ENCODE results near the gene TMEM123.

DNA sequence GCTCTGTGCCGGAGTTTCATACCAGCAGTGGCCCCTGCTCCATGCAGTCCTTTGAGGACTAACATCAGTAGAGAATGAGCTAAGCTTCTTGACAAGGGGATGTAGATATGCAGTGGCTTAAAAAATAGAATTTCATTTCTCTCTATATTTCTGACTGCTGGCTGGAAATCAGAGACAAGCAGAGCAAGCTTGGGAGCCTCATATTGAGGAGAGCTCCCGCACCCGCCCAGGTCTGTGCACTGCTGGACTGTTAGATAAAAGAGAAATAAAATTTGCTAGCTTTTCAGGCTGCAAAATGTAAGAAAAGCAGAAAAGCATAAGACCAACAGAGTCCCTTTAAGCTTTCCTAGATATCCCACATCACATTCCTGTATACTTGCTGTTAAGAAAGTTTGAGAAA is 46.6 kb upstream of the TMEM123 start:
- TF ChIP-seq ZNF12 (CRISPR knock-in tag; IDR thresholded peaks at IDR 0.05) (no peak), ZNF598 (CRISPR knock-in tag; IDR thresholded peaks at IDR 0.05; ENCODE audit: borderline replicate concordance) (no peak), FOXA3 (CRISPR knock-in tag; IDR thresholded peaks at IDR 0.05) (no peak), MXD4 (CRISPR knock-in tag; IDR thresholded peaks at IDR 0.05) (no peak), ZNF24 (IDR thresholded peaks at IDR 0.05) (no peak), EED (CRISPR knock-in tag; IDR thresholded peaks at IDR 0.05) (no peak)
- TF ChIP-seq, protein P1, sequence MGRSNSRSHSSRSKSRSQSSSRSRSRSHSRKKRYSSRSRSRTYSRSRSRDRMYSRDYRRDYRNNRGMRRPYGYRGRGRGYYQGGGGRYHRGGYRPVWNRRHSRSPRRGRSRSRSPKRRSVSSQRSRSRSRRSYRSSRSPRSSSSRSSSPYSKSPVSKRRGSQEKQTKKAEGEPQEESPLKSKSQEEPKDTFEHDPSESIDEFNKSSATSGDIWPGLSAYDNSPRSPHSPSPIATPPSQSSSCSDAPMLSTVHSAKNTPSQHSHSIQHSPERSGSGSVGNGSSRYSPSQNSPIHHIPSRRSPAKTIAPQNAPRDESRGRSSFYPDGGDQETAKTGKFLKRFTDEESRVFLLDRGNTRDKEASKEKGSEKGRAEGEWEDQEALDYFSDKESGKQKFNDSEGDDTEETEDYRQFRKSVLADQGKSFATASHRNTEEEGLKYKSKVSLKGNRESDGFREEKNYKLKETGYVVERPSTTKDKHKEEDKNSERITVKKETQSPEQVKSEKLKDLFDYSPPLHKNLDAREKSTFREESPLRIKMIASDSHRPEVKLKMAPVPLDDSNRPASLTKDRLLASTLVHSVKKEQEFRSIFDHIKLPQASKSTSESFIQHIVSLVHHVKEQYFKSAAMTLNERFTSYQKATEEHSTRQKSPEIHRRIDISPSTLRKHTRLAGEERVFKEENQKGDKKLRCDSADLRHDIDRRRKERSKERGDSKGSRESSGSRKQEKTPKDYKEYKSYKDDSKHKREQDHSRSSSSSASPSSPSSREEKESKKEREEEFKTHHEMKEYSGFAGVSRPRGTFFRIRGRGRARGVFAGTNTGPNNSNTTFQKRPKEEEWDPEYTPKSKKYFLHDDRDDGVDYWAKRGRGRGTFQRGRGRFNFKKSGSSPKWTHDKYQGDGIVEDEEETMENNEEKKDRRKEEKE (IDR thresholded peaks at IDR 0.05) = no peak

All from HepG2 (cell line).